ENCODE data around the gene ZNF532.

Gene ZNF532

DNA sequence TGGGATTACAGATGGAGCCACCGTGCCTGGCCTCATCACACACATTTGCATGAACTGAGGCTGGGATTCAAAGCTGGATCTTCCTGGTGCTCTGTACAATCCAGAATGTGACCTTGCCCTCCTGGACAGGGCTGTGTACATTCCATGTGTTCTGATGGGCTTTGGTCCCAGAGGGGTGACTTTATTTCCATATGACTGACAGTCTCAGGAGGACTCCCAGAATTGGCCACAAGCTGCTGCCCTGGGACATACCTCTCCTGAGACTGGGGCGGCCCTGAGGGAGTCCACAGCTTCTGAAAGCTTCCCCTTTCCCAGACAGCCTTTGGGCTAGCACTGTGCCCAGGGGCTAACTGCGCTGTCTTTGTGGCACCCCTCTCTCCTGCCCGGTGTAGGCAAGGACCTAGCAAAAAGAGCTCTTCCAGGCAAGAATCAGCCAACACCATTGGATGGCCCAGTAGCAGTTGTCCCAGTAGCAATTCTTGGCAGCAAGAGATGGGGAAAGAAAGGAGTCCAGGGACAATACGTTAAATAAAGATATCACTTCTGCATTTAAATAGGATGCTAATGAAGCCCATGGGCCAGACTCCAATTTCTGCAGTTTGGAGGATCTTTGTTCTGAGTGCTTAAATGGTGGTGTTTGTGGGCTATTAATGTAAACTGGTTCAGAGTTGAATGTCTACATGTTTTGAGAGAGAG lies 26.4 kb upstream of the ZNF532 start:
- no peak overlapping the region for H3K4me3 ChIP-seq (ENCODE audit: low read depth in 1 of 2, low read length in 1 of 2)
- no peaks in the 10 kb centered on the region for H3K9me3 ChIP-seq
- no peaks in the 10 kb centered on the region for H3K27me3 ChIP-seq
- H3K4me1 ChIP-seq (ENCODE audit: control insufficient read depth in 1 of 2, insufficient read depth in 1 of 2, low read depth in 1 of 2, low read length in 1 of 2), result no peaks in the 10 kb centered on the region
- no peak overlapping the region for H3K27ac ChIP-seq
- TF ChIP-seq, protein P1, sequence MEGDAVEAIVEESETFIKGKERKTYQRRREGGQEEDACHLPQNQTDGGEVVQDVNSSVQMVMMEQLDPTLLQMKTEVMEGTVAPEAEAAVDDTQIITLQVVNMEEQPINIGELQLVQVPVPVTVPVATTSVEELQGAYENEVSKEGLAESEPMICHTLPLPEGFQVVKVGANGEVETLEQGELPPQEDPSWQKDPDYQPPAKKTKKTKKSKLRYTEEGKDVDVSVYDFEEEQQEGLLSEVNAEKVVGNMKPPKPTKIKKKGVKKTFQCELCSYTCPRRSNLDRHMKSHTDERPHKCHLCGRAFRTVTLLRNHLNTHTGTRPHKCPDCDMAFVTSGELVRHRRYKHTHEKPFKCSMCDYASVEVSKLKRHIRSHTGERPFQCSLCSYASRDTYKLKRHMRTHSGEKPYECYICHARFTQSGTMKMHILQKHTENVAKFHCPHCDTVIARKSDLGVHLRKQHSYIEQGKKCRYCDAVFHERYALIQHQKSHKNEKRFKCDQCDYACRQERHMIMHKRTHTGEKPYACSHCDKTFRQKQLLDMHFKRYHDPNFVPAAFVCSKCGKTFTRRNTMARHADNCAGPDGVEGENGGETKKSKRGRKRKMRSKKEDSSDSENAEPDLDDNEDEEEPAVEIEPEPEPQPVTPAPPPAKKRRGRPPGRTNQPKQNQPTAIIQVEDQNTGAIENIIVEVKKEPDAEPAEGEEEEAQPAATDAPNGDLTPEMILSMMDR (IDR thresholded peaks at IDR 0.05), result no peak
- H3K36me3 ChIP-seq, result no peaks in the 10 kb centered on the region

DNA sequence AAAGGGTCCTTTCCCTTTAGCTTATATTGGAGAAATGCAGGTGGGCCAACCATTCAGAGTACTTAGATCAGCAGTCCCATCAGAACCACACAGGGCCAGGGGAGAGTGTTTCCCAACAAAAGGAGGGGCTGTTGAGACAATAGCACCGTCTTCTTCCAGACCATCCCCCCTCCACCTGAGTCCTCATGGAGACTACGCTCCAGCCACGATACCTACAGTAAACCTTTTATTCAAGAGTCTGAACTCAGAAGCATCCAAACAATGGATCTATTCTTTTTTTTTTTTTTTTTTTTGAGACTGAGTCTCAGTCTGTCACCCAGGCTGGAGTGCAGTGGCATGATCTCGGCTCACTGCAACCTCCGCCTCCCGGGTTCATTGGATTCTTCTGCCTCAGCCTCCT lies 25.7 kb upstream of the ZNF532 start:
- Histone ChIP-seq H3K4me3 (ENCODE audit: low read depth in 1 of 2, low read length in 1 of 2) (no peak overlapping the region), H3K9me3 (no peaks in the 10 kb centered on the region), H3K27ac (no peak overlapping the region), H3K4me1 (ENCODE audit: control insufficient read depth in 1 of 2, insufficient read depth in 1 of 2, low read depth in 1 of 2, low read length in 1 of 2) (no peaks in the 10 kb centered on the region), H3K27me3 (no peaks in the 10 kb centered on the region), H3K36me3 (no peaks in the 10 kb centered on the region)
- TF ChIP-seq, protein P1 (IDR thresholded peaks at IDR 0.05), result no peak

DNA sequence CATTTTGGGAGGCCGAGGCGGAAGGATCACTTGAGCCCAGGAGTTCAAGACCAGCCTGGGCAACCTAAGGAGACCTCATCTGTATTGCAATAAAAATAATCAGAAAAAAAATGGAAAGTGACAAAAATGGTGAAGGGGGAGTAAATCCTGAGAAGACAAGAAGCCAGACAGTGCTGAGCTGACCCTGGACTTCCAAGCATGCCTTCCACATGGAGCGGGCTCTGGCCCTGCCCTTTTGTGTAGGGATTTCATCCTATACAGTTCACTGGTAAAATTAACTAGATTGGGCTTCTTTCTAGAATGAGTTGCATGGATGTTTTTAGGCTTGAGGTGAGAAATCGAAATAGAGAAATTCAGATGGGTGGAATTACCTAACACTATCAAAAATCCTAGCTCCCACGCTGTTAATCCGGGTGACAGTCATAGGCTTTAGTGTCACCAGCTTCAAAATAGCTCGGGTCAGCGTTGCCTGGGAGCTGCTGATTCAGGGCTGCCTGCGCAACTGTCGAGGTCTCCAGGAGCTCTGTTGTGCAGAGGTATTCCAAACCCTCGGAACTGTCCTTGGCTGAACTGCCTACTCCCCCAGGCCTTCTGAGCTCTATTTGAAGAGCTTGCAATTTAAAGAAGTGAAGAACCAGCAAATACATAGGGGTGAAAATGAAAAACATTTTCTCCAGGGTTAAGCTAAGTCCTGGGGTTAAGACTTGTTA lies 21.5 kb upstream of the ZNF532 start:
- Histone ChIP-seq H3K9me3 (no peaks in the 10 kb centered on the region), H3K4me1 (ENCODE audit: control insufficient read depth in 1 of 2, insufficient read depth in 1 of 2, low read depth in 1 of 2, low read length in 1 of 2) (no peaks in the 10 kb centered on the region), H3K36me3 (no peaks in the 10 kb centered on the region), H3K4me3 (ENCODE audit: low read depth in 1 of 2, low read length in 1 of 2) (no peak overlapping the region), H3K27ac (no peak overlapping the region), H3K27me3 (peaks cover 28% of the 10 kb centered on the region)
- TF ChIP-seq, protein P1 (IDR thresholded peaks at IDR 0.05), result no peak

DNA sequence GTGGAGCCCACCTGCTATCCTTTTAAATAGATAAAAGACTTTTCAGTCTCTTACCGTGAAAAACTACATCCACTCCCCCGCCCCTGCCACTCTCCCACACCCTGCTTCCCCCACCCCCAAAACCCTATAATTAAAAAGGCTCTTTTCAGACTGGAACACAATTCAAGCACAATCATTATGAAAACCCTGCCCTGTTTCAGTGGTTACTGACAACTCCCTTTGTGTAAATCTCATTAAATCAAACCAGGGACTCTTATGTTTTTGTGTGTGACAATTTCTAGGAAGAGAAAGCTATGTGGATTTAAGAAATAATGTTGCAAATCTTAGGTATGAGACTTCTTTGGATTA lies 21.0 kb upstream of the ZNF532 start:
- H3K9me3 ChIP-seq, result no peaks in the 10 kb centered on the region
- no peak overlapping the region for H3K27ac ChIP-seq
- no peak overlapping the region for H3K4me3 ChIP-seq (ENCODE audit: low read depth in 1 of 2, low read length in 1 of 2)
- no peaks in the 10 kb centered on the region for H3K4me1 ChIP-seq (ENCODE audit: control insufficient read depth in 1 of 2, insufficient read depth in 1 of 2, low read depth in 1 of 2, low read length in 1 of 2)
- no peaks in the 10 kb centered on the region for H3K36me3 ChIP-seq
- peaks cover 33% of the 10 kb centered on the region for H3K27me3 ChIP-seq
- TF ChIP-seq, protein P1 (IDR thresholded peaks at IDR 0.05), result no peak

DNA sequence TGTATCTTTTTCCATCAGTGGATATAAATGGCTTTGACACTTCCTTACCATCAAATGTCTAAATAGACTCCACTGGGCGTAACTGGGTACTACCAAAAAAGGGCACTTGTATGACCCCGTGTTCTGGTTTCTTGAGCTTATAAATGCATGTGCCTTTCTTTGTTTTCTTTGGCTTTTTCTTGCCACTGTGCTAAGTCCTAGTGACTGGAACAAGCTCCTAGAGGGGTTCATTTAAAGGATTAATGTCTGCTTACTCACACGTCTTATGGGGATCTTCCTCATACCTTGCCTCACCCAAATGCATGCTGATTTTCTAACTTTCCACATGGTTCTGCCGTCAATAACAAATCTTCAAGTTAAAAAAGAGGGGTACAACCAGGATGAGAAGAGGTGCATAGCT lies 19.8 kb upstream of the ZNF532 start:
- H3K36me3 ChIP-seq, result no peaks in the 10 kb centered on the region
- H3K27me3 ChIP-seq, result peaks cover 41% of the 10 kb centered on the region
- H3K4me1 ChIP-seq (ENCODE audit: control insufficient read depth in 1 of 2, insufficient read depth in 1 of 2, low read depth in 1 of 2, low read length in 1 of 2), result no peaks in the 10 kb centered on the region
- no peak overlapping the region for H3K27ac ChIP-seq
- H3K4me3 ChIP-seq (ENCODE audit: low read depth in 1 of 2, low read length in 1 of 2), result no peak overlapping the region
- TF ChIP-seq, protein P1 (IDR thresholded peaks at IDR 0.05), result no peak
- H3K9me3 ChIP-seq, result no peaks in the 10 kb centered on the region

All from neutrophil (primary cell).